Smooth muscle cell (in vitro differentiated cells): ENCODE results near the gene NFIC. TPM values are rescaled to one million over a fixed set of nuclear protein-coding genes. Genes with fewer than 3 reads are reported as not detected.
"Not testable (repeated sequence)": the region's sequence is repeated elsewhere in the genome, so short reads cannot be mapped to it uniquely, and the experiment has no call there.

Source experiments
- DNase-seq: peaks from one replicate; lab custom pipeline; 2025; ENCODE audit not compliant: unreplicated experiment; lab: John Stamatoyannopoulos, UW
- H2AFZ ChIP-seq: fragments of 200-600 bp; sonication (generic); 2 replicates; pipeline ENCODE4 v1.6.0; 2016; ENCODE audit warnings: antibody characterized with exemption, low read depth, mild to moderate bottlenecking
- H3F3A ChIP-seq: fragments of 200-600 bp; sonication (generic); 2 replicates; pipeline ENCODE4 v1.6.0; 2017; ENCODE audit warnings: antibody characterized with exemption, low read depth
- H3K27ac ChIP-seq: fragments of 200-600 bp; sonication (generic); 2 replicates; pipeline ENCODE4 v1.5.1; 2016; ENCODE audit warnings: low read depth, mild to moderate bottlenecking
- H3K27me3 ChIP-seq: fragments of 200-600 bp; sonication (generic); 2 replicates; pipeline ENCODE4 v1.6.1; 2016; ENCODE audit warnings: low read depth, mild to moderate bottlenecking
- H3K36me3 ChIP-seq: fragments of 200-600 bp; sonication (generic); 2 replicates; pipeline ENCODE4 v1.5.1; 2016; ENCODE audit warnings: low read depth
- H3K4me1 ChIP-seq: fragments of 200-600 bp; sonication (generic); 2 replicates; pipeline ENCODE4 v1.5.1; 2016; ENCODE audit warnings: low read depth
- H3K4me2 ChIP-seq: fragments of 200-600 bp; sonication (generic); 2 replicates; pipeline ENCODE4 v1.6.0; 2016; ENCODE audit warnings: mild to moderate bottlenecking
- H3K4me3 ChIP-seq: fragments of 200-600 bp; sonication (generic); 2 replicates; pipeline ENCODE4 v1.5.1; 2016; ENCODE audit warnings: mild to moderate bottlenecking
- H3K79me2 ChIP-seq: fragments of 200-600 bp; sonication (generic); 2 replicates; pipeline ENCODE4 v1.6.0; 2016; ENCODE audit warnings: low read depth, mild to moderate bottlenecking
- H3K9ac ChIP-seq: fragments of 200-600 bp; sonication (generic); 2 replicates; pipeline ENCODE4 v1.6.0; 2016; ENCODE audit warnings: low read depth
- H3K9me3 ChIP-seq: fragments of 200-600 bp; sonication (generic); replicated peaks from 2 replicates; pipeline ENCODE4 v1.5.1; 2016; ENCODE audit warnings: low read depth
- H4K20me1 ChIP-seq: fragments of 200-600 bp; sonication (generic); 2 replicates; pipeline ENCODE4 v1.6.0; 2016; ENCODE audit warnings: low read depth
- WGBS: methylation state at CpG from one replicate; pipeline ENCODE4 v1.1.7; 2016; ENCODE audit warnings: low lambda C conversion rate; 5-methylcytosine and 5-hydroxymethylcytosine counted together
- polyA plus RNA-seq: library from polyadenylated mRNA; unstranded; fragments of >200 nt; fragmentation: Nextera tagmentation; extraction: Ambion mirVana; gene quantifications from 2 replicates; pipeline ENCODE4 v1.2.1, GENCODE V29; 2016
- total RNA-seq: library from RNA; depleted of rRNA; stranded (reverse); fragments of >200 nt; gene quantifications from 2 replicates; pipeline ENCODE4 v1.2.3, GENCODE V29; 2014
- TF ChIP-seq, protein P1 (sequence below): fragments of 200-600 bp; sonication (generic); IDR thresholded peaks from 2 replicates; pipeline ENCODE4 v1.5.1; 2017; ENCODE audit warnings: borderline replicate concordance, mild to moderate bottlenecking, antibody characterized with exemption; ENCODE audit not compliant: insufficient read depth, poor library complexity, severe bottlenecking

Gene NFIC
- total and polyA plus RNA-seq, 2 experiments from 2014 or later, result 7.9 to 33.2 TPM

DNA sequence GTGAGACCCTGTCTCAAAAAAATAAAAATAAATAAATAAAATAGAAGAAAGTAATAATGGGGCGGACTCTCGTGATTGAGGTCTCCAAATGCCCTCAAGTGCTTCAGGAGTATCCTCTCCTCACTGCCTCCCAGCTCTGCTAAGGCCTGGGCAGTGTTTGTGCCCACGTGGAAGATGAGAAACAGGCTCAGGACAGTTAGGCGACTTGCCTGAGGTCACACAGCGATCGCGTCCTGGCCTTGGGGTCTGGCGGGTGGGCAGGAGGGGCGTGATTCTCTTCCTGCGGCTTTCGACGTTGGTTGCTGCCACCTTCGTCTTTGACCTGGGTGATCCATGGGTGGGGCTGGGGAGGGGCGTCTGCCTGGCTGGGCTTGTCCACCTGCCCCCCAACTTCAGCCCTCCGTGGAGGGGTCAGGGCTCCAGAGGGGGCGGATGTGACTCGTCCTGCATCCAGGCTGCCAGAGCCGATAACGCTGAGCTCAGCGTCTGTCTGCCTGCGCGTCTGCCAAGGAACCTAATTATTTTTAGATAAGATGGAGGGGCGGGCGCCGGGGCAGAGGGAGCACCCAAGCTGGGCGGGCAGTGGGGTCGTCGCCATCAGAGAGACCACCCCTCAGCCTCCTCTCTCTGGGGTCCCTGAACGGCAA is 56.9 kb downstream of the NFIC start:
- Histone ChIP-seq H3K4me3 (no peak overlapping the region), H3K4me1 (no peaks in the 10 kb centered on the region), H2AFZ (no peak overlapping the region), H3K27me3 (no peaks in the 10 kb centered on the region), H3K9me3 (no peaks in the 10 kb centered on the region), H3K27ac (no peak overlapping the region), H3F3A (no peaks in the 10 kb centered on the region), H4K20me1 (peaks cover 41% of the 10 kb centered on the region), H3K36me3 (no peaks in the 10 kb centered on the region), H3K4me2 (no peak overlapping the region), H3K79me2 (no peaks in the 10 kb centered on the region), H3K9ac (no peak overlapping the region)
- 71% methylated on average over 27 of the region's 29 CpGs for WGBS
- no peak for DNase-seq
- TF ChIP-seq, protein P1, sequence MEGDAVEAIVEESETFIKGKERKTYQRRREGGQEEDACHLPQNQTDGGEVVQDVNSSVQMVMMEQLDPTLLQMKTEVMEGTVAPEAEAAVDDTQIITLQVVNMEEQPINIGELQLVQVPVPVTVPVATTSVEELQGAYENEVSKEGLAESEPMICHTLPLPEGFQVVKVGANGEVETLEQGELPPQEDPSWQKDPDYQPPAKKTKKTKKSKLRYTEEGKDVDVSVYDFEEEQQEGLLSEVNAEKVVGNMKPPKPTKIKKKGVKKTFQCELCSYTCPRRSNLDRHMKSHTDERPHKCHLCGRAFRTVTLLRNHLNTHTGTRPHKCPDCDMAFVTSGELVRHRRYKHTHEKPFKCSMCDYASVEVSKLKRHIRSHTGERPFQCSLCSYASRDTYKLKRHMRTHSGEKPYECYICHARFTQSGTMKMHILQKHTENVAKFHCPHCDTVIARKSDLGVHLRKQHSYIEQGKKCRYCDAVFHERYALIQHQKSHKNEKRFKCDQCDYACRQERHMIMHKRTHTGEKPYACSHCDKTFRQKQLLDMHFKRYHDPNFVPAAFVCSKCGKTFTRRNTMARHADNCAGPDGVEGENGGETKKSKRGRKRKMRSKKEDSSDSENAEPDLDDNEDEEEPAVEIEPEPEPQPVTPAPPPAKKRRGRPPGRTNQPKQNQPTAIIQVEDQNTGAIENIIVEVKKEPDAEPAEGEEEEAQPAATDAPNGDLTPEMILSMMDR, result no peak

DNA sequence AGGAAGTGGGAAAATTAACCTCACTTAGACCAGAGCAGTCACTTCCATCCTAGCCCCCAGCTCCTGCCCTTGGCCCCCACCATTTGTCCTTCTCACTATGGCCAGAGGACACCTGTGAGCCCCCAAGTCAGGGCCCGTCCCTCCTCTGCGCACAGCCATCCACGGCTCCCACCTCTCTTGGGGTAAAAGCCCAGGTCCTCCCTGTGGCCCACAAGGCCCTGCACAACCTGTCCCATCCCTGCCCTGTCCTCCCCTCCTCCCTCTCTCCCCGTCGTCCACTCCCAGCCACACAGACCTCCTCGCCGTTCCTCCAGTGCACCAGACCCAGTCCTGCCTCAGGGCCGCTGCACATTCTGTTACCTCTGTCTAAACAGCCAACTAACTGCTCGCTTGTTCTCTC is 60.0 kb downstream of the NFIC start:
- H3K4me3 ChIP-seq, result no peak overlapping the region
- H3K9ac ChIP-seq, result no peak overlapping the region
- 85% methylated on average over 9 of the region's 9 CpGs for WGBS
- H4K20me1 ChIP-seq, result peaks cover 23% of the 10 kb centered on the region
- H3K36me3 ChIP-seq, result no peaks in the 10 kb centered on the region
- H2AFZ ChIP-seq, result no peak overlapping the region
- no peak for DNase-seq
- no peaks in the 10 kb centered on the region for H3F3A ChIP-seq
- H3K79me2 ChIP-seq, result no peaks in the 10 kb centered on the region
- H3K27me3 ChIP-seq, result no peaks in the 10 kb centered on the region
- TF ChIP-seq, protein P1, result no peak
- H3K9me3 ChIP-seq, result no peaks in the 10 kb centered on the region
- no peak overlapping the region for H3K4me2 ChIP-seq
- H3K4me1 ChIP-seq, result no peaks in the 10 kb centered on the region
- H3K27ac ChIP-seq, result no peak overlapping the region

DNA sequence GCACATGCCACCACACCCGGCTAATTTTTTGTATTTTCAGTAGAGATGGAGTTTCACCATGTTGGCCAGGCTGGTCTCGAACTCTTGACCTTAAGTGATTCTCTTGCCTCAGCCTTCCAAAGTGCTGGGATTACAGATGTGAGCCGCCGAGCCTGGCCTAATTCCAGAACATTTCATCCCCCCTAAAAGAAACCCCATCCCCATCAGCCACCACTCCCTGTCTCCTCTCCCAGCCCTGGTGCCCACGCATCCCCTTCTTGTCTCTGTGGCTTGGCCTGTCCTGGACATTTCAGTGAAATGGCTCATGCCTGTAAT is 63.9 kb downstream of the NFIC start:
- not testable (repeated sequence) for H3K27ac ChIP-seq
- 88% methylated on average over 5 of the region's 5 CpGs for WGBS

DNA sequence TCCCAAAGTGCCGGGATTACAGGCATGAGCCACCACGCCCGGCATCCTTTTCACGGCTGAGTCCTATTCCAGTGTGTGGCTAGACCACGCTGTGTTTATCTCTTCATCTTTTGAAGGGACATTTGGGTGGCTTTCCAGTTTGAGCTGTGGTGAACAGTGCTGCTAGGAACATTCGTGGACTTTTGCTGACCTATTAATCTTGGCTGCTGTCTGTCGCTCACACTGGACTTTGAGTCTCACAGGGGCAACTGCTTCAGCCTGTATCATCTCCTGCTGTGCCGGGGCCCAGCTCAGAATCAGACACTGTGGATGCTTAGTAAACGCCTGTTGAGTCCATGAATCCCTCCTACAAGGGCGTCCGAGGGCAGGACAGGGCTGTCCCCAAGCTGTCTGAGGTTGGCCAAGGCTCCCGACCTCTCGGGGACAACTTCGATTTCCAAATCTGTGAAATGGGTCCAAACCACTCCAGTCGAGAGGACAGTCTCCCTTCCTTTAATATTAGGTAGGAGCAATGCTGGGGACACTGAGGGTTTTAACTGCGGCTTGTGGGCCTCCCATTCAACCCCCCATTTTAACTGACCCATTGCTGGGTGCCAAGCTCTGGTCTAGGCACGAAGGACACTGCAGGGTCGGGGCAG is 65.5 kb downstream of the NFIC start:
- peaks cover 4% of the 10 kb centered on the region for H4K20me1 ChIP-seq
- no peak for DNase-seq
- no peak overlapping the region for H3K27ac ChIP-seq
- H2AFZ ChIP-seq, result no peak overlapping the region
- no peaks in the 10 kb centered on the region for H3K79me2 ChIP-seq
- H3K4me2 ChIP-seq, result no peak overlapping the region
- no peaks in the 10 kb centered on the region for H3K36me3 ChIP-seq
- no peaks in the 10 kb centered on the region for H3K27me3 ChIP-seq
- no peaks in the 10 kb centered on the region for H3F3A ChIP-seq
- H3K4me1 ChIP-seq, result peaks cover 3% of the 10 kb centered on the region
- 88% methylated on average over 18 of the region's 18 CpGs for WGBS
- TF ChIP-seq, protein P1, result no peak
- H3K4me3 ChIP-seq, result no peak overlapping the region
- H3K9me3 ChIP-seq, result no peaks in the 10 kb centered on the region
- H3K9ac ChIP-seq, result no peak overlapping the region

More for the DNA sequence above, 63.9 kb downstream of the NFIC start:
- H3K4me1 ChIP-seq, DNase-seq, H3K4me3 ChIP-seq, H3K79me2 ChIP-seq, H3K9ac ChIP-seq, H3K4me2 ChIP-seq, H3F3A ChIP-seq, H3K27me3 ChIP-seq, H2AFZ ChIP-seq, H4K20me1 ChIP-seq, H3K36me3 ChIP-seq, H3K9me3 ChIP-seq: not testable (repeated sequence)
